HFF-Myc (cell line): ENCODE measurements around the gene SNRK.
A peak's percentile ranks its signal among the peaks of the same experiment; 100 is the strongest.

Experiments
- DNase-seq: peaks from one replicate; pipeline ENCODE4 v3.0.0-alpha.2; 2011; ENCODE audit warnings: low read depth; ENCODE audit errors: extremely low read depth
- H3K4me3 ChIP-seq: replicated peaks from 2 replicates; pipeline ENCODE4 v1.5.1; 2011; ENCODE audit warnings: low read depth, mild to moderate bottlenecking, control low read depth, low read length
- TF ChIP-seq, protein P1 (sequence below): IDR thresholded peaks from 2 replicates; pipeline ENCODE4 v1.5.1; 2012; ENCODE audit warnings: mild to moderate bottlenecking, low read depth, low read length, control low read depth; ENCODE audit errors: missing control alignments

SNRK gene

DNA sequence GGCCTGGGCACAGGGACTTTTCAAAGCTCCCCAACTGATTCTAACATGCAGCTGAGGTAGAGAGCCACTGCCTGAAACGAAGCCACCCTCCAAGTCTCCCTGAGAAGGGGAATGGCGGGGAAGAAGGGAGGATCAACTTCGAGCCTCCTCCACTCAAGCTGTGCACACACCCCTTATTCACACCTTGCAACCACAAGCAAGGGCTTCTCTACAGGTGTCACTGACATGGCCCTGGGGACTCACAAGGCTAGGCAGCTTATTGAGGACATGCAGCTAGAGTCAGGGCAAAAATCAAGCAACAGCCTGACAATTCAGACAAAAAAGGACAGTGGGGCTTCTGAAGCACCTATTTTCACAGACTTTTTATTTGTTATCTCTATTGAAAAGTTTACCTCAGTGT lies 85.2 kb downstream of the SNRK start:
- DNase-seq = no peak
- TF ChIP-seq, protein P1, sequence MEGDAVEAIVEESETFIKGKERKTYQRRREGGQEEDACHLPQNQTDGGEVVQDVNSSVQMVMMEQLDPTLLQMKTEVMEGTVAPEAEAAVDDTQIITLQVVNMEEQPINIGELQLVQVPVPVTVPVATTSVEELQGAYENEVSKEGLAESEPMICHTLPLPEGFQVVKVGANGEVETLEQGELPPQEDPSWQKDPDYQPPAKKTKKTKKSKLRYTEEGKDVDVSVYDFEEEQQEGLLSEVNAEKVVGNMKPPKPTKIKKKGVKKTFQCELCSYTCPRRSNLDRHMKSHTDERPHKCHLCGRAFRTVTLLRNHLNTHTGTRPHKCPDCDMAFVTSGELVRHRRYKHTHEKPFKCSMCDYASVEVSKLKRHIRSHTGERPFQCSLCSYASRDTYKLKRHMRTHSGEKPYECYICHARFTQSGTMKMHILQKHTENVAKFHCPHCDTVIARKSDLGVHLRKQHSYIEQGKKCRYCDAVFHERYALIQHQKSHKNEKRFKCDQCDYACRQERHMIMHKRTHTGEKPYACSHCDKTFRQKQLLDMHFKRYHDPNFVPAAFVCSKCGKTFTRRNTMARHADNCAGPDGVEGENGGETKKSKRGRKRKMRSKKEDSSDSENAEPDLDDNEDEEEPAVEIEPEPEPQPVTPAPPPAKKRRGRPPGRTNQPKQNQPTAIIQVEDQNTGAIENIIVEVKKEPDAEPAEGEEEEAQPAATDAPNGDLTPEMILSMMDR = no peak
- no peak overlapping the region for H3K4me3 ChIP-seq

DNA sequence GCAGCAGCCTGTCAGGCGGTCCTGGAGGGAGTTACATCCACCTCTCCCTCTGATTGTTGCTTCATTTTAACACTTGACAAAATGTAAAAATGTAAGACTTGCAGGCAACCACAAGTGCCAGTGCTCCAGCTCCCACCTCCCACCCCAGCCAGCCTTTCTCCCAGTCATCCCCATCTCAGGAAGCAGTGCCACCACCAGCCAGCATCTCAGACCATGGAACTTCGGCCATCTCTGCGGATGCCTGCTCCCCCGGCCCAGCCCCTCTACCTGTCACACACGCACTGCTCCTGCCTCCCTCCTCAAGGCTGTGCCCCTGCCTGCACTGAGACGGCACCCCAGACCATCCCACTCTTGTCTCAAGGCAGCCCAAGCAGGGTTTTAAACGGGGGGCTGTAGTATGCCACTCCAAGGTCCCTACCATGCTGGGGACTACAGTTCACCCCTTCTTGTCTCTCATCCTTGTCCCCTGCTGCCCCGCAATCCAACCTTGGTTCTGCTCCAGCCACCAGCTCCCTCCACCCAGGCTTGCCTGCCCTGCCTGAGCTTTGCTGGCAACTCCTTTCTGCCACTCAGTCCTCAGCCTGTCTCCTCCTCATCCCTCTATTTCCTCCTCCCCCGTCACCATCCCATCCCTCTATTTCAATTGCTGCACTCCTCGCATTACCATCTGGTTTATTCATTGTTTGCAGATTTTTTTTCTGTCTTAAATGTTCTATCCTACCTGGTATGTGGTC lies 85.8 kb downstream of the SNRK start:
- no peak overlapping the region for H3K4me3 ChIP-seq
- DNase-seq = no peak
- TF ChIP-seq, protein P1 = no peak

DNA sequence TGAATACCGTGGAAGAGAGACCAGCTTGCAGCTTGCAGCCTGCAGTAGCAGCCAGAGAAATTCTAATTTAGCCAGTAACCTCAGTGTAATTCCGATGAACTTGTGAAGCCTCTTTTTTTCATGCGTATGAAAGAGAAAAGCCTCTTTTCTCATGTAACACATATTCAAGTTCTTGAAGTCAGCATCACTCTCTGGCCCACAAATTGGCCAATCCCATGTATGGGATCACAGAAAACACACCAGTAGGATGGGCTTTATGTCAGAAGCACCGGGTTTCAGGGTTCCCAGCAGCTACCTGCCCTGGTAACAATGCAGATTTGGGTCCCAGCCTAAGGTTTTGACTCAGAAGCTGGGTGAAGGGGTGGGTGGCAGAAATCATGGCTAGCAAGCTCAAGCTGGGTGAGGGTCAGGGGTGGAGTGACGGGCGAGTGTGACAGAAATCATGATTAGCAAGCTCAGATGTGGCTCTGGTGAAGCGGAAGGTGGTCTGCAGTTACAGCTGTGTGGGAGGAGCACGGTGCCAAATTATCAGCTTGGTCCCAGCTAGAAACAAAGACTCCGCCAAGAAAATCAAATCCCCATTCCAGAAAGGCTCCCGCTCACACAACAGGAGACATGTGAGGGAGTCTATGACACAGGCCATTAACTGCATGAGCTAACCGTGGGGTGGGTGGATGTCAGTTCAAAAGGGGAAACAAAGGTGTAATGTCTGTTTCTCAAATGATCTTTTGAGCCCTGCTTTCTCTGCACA lies 86.6 kb downstream of the SNRK start:
- no peak for DNase-seq
- TF ChIP-seq, protein P1 = no peak
- no peak overlapping the region for H3K4me3 ChIP-seq

DNA sequence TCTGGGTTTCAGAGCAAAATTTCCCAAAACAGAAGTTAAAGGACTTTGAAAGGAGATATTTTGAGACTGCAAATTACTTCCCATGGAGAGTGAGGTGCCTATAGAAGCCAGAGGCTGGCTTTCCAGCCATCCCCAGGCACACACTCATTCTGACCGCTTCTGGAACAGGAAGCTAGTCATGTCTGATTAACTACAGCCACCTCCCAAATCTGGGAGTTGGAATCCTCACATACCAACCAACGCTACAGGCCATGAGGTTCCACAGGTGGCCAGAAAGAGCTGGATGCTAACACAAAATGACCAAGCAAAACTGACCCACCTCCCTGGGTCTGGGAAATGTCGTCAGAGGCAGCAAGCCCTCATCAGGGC lies 87.2 kb downstream of the SNRK start:
- no peak for DNase-seq
- TF ChIP-seq, protein P1 = no peak
- H3K4me3 ChIP-seq = no peak overlapping the region

DNA sequence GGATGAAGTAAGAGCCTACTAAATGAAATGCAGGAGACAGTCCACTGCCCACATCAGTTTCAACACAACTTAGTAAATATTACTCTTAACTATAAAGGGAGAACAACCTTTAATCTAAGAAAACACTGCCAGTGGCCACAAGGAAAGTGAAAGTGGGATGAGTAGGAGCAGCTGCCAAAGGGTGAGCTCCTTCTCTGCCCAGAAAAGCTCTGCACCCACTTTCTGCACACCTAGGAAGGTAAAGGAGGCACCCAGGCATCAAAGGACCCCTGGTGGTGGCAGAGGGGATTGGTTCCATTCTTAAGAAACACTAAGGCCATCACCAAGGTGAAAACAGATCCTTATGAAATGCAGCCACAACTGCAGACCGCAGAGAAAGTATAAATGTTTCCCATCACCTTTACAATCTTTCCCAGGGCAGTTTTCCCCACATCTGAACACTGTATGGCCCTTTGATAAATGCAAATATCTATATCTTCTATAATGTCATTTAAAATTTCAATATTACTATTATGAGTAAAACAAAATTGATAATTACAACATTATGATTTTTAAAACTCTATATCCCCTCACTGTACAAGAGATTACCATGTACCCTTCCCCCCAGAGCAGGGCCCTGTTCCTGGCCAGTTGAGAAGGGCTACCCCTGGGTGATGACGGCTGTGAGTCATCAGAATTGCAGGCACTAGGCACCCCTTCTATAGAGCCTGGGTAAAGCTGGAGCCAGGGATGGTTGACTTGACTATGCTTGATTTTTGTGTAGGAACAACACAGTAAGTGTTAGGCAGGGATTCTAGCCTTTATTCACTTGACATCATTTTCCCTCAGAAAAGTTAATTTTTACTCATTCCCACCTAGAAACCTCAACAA lies 92.0 kb downstream of the SNRK start:
- TF ChIP-seq, protein P1 = peak; percentile 72
- no peak overlapping the region for H3K4me3 ChIP-seq
- DNase-seq = no peak

DNA sequence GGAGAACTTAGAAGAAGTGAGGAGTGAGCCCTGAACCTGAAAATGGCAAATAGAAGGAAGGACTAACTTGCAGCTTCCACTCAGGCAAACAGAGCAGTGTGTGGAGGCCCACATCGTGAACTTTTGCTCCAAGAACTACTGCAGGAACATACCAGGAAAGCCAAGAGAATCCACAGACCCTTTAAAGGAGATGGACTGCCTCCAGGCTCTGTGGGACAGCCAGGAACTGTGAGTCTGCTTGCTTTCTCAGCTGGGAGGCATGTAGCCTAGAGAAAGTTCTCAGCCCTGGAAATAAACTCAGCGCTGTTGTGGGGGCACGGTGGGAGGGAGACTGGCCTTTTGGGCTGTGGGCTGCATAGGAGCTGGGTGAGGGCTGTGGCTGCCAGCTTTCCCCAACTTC lies 93.0 kb downstream of the SNRK start:
- TF ChIP-seq, protein P1 = no peak
- no peak for DNase-seq
- H3K4me3 ChIP-seq = no peak overlapping the region
